Stimulated activated CD8-positive, alpha-beta memory T cell treated with anti-CD3 and anti-CD28 coated beads, Interleukin-15, amount 100 ng/mL, for 1 hour (primary cell): ENCODE data around the gene MRPL18.

Experiments used
- DNase-seq: peaks from one replicate; pipeline ENCODE4 v3.0.0-alpha.2; 2020; ENCODE audit warnings: low read depth

The MRPL18 gene

DNA sequence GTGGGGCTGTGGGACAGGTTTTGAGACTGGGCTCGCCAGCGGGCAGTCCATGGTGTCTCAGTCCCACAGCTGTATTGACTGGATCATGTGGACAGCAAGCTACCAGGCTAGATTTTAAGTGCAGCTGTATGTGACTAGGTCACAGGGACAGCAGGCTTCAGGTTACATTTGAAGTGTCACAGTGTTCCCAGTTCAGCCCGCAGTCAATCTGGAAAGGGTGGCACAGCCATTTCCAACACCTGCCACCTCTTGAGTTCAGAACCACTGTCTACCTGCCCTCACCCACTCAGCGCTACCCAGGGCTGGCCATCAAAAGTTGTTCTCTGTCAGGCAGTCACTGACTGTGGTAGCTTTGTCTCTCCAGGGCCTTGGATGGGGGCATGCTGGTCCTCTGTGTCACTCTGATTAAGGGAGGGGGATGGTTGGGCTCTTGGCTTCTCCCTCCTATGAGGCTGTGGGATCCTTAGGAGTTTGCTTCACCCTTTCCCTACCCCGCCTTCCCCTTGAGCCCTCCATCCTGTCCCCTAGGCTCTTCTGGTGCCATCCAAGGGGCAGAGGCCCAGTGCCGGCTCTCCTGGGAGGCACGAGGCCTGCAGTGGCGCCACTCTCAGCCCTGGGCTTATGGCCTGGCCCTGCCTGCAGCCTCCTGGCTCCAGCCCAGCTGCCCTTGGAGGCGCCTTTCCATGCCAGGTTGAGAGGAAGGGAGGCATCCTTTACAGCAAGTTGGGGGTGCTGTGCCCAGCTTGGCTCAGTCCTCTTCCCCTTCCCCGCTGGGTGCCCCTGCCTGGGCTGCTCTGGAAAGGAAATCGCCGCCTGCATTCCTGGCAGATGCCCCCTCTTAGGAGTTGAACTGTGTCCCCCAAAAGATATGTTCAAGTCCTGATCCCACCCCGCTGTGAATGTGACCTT lies 54.7 kb downstream of the MRPL18 start:
- DNase-seq, result no peak
